IMR-90 (cell line): ENCODE results near the gene ASPG. TPM values are rescaled to one million over a fixed set of nuclear protein-coding genes. Genes with fewer than 3 reads are reported as not detected.

ENCODE experiments used
- ATAC-seq: fragments of 200-7000 bp; cut with Tn5 transposase; 2 replicates; pipeline ENCODE4 v1.9.1; 2020; ENCODE audit warnings: low read depth, mild to moderate bottlenecking, moderate library complexity
- BruUV-seq: library from RNA; stranded (reverse); fragments of 400-500 nt; replicated peaks from 2 replicates; lab custom pipeline; 2021; lab: Mats Ljungman, UMichigan
- CTCF ChIA-PET: fragments of 300-600 bp; formaldehyde crosslinking; extraction: SDS; loops from one replicate; lab custom pipeline; 2021; ENCODE audit warnings: antibody characterized with exemption; lab: Yijun Ruan, JAX
- POLR2A ChIA-PET: fragments of 300-600 bp; sonication (Branson Sonifier 250); formaldehyde crosslinking; loops from one replicate; lab custom pipeline; 2022; ENCODE audit warnings: antibody characterized with exemption; ENCODE audit not compliant: unreplicated experiment; lab: Charles Lee
- DNase-seq: peaks from one replicate; pipeline ENCODE4 v3.0.0; 2013
- H2AFZ ChIP-seq: replicated peaks from 2 replicates; pipeline ENCODE3; 2013; ENCODE audit warnings: low read length, mild to moderate bottlenecking; ENCODE audit not compliant: poor library complexity
- H2AK5ac ChIP-seq: 2 replicates; pipeline ENCODE4 v1.6.1; 2013; ENCODE audit warnings: low read depth, low read length, inconsistent platforms
- H2AK9ac ChIP-seq: replicated peaks from 2 replicates; pipeline ENCODE3; 2013; ENCODE audit warnings: mild to moderate bottlenecking, low read depth, low read length, moderate library complexity; ENCODE audit not compliant: poor library complexity
- H2BK120ac ChIP-seq: 2 replicates; pipeline ENCODE4 v1.6.1; 2013; ENCODE audit warnings: low read depth, low read length, inconsistent platforms
- H2BK15ac ChIP-seq: 3 replicates; pipeline ENCODE4 v1.6.1; 2013; ENCODE audit warnings: low read depth, low read length, inconsistent platforms
- H2BK20ac ChIP-seq: 2 replicates; pipeline ENCODE4 v1.6.1; 2013; ENCODE audit warnings: low read depth, mild to moderate bottlenecking, inconsistent platforms, low read length, moderate library complexity
- H2BK5ac ChIP-seq: 2 replicates; pipeline ENCODE4 v1.6.1; 2013; ENCODE audit warnings: mild to moderate bottlenecking, low read depth, low read length, inconsistent platforms; ENCODE audit not compliant: poor library complexity, severe bottlenecking
- H3K14ac ChIP-seq: replicated peaks from 2 replicates; pipeline ENCODE4 v1.6.1; 2013; ENCODE audit warnings: low read depth, low read length, inconsistent platforms
- H3K18ac ChIP-seq: 2 replicates; pipeline ENCODE4 v1.6.1; 2013; ENCODE audit warnings: low read depth, low read length, control low read depth
- H3K23ac ChIP-seq: 2 replicates; pipeline ENCODE4 v1.6.1; 2013; ENCODE audit warnings: low read depth, low read length, inconsistent platforms
- H3K27ac ChIP-seq: 2 replicates; pipeline ENCODE4 v1.5.1; 2013; ENCODE audit warnings: mild to moderate bottlenecking, control low read depth, low read length; ENCODE audit not compliant: insufficient read depth
- H3K27me3 ChIP-seq: 2 replicates; pipeline ENCODE4 v1.6.1; 2013; ENCODE audit warnings: low read length; ENCODE audit not compliant: control insufficient read depth, insufficient read depth
- H3K36me3 ChIP-seq: 2 replicates; pipeline ENCODE4 v1.6.1; 2013; ENCODE audit warnings: low read length, mixed read lengths; ENCODE audit not compliant: control insufficient read depth, insufficient read depth
- H3K4ac ChIP-seq: 2 replicates; pipeline ENCODE4 v1.6.1; 2013; ENCODE audit warnings: low read depth, low read length, inconsistent platforms
- H3K4me1 ChIP-seq: 2 replicates; pipeline ENCODE4 v1.6.1; 2013; ENCODE audit warnings: low read length, mixed read lengths; ENCODE audit not compliant: control insufficient read depth, insufficient read depth
- H3K4me2 ChIP-seq: 2 replicates; pipeline ENCODE4 v1.6.1; 2013; ENCODE audit warnings: low read depth, mild to moderate bottlenecking, control low read depth, low read length, moderate library complexity
- H3K4me3 ChIP-seq: 2 replicates; pipeline ENCODE4 v1.5.1; 2013; ENCODE audit warnings: low read depth, mild to moderate bottlenecking, control low read depth, low read length, moderate library complexity; ENCODE audit not compliant: insufficient read depth
- H3K56ac ChIP-seq: 2 replicates; pipeline ENCODE4 v1.6.1; 2013; ENCODE audit warnings: low read length, inconsistent platforms; ENCODE audit not compliant: insufficient read depth; ENCODE audit errors: extremely low read depth
- H3K79me1 ChIP-seq, 2 experiments: 2 replicates each; pipeline ENCODE4 v1.6.1; 2013; ENCODE audit warnings: low read length in 2 of 2, inconsistent platforms in 1 of 2, low read depth in 1 of 2
- H3K9ac ChIP-seq: 2 replicates; pipeline ENCODE4 v1.6.1; 2013; ENCODE audit warnings: low read depth, low read length, control low read depth
- H3K9me1 ChIP-seq: 2 replicates; pipeline ENCODE4 v1.6.1; 2013; ENCODE audit warnings: low read length, inconsistent platforms; ENCODE audit not compliant: insufficient read depth
- H3K9me3 ChIP-seq: 2 replicates; pipeline ENCODE4 v1.6.1; 2013; ENCODE audit warnings: low read length; ENCODE audit not compliant: control insufficient read depth, insufficient read depth
- H4K20me1 ChIP-seq: 2 replicates; pipeline ENCODE4 v1.6.1; 2013; ENCODE audit warnings: low read length, inconsistent platforms; ENCODE audit not compliant: insufficient read depth
- H4K5ac ChIP-seq: 2 replicates; pipeline ENCODE4 v1.6.1; 2013; ENCODE audit warnings: mild to moderate bottlenecking, low read depth, low read length, control low read depth
- H4K8ac ChIP-seq, 2 experiments: 2 replicates each; pipeline ENCODE4 v1.6.1; 2013; ENCODE audit warnings: low read depth in 2 of 2, low read length in 2 of 2, control low read depth in 1 of 2, inconsistent platforms in 1 of 2
- H4K91ac ChIP-seq: 2 replicates; pipeline ENCODE4 v1.6.1; 2013; ENCODE audit warnings: low read depth, low read length, inconsistent platforms; ENCODE audit not compliant: insufficient read depth
- BHLHE40 ChIP-seq: fragments of 150-350 bp; IDR thresholded peaks from 2 replicates; pipeline ENCODE4 v1.6.1; 2016; ENCODE audit warnings: mild to moderate bottlenecking, low read depth, low read length
- CEBPB ChIP-seq: IDR thresholded peaks from 2 replicates; pipeline ENCODE4 v1.6.1; 2012; ENCODE audit warnings: low read depth, low read length, improper control_type of control experiment
- CHD1 ChIP-seq: IDR thresholded peaks from 2 replicates; pipeline ENCODE4 v1.6.1; 2012; ENCODE audit warnings: low read depth, low read length, improper control_type of control experiment
- FOS ChIP-seq: fragments of 150-350 bp; IDR thresholded peaks from 2 replicates; pipeline ENCODE4 v1.6.1; 2016; ENCODE audit warnings: low read depth, low read length
- MAFK ChIP-seq: IDR thresholded peaks from 2 replicates; pipeline ENCODE4 v1.6.1; 2012; ENCODE audit warnings: low read depth, low read length, improper control_type of control experiment
- MAZ ChIP-seq: IDR thresholded peaks from 2 replicates; pipeline ENCODE4 v1.6.1; 2012; ENCODE audit warnings: low read depth, mild to moderate bottlenecking, low read length, improper control_type of control experiment, moderate library complexity, borderline replicate concordance
- MXI1 ChIP-seq: IDR thresholded peaks from 2 replicates; pipeline ENCODE4 v1.6.1; 2012; ENCODE audit warnings: low read depth, mild to moderate bottlenecking, low read length, moderate library complexity, borderline replicate concordance
- NFE2L2 ChIP-seq: fragments of 150-350 bp; IDR thresholded peaks from 2 replicates; pipeline ENCODE4 v1.6.1; 2016; ENCODE audit warnings: low read depth, mild to moderate bottlenecking, low read length
- POLR2A ChIP-seq: IDR thresholded peaks from 2 replicates; pipeline ENCODE4 v1.6.1; 2012; ENCODE audit warnings: mild to moderate bottlenecking, low read depth, low read length
- RAD21 ChIP-seq: IDR thresholded peaks from 2 replicates; pipeline ENCODE4 v1.6.1; 2012; ENCODE audit warnings: low read length, improper control_type of control experiment
- RCOR1 ChIP-seq: IDR thresholded peaks from 2 replicates; pipeline ENCODE4 v1.6.1; 2012; ENCODE audit warnings: mild to moderate bottlenecking, low read length, improper control_type of control experiment; ENCODE audit not compliant: insufficient replicate concordance
- RFX5 ChIP-seq: IDR thresholded peaks from 2 replicates; pipeline ENCODE4 v1.8.0; 2012; ENCODE audit warnings: low read depth, mild to moderate bottlenecking, low read length, moderate library complexity
- SMC3 ChIP-seq: fragments of 150-350 bp; IDR thresholded peaks from 2 replicates; pipeline ENCODE4 v1.6.1; 2016; ENCODE audit warnings: low read depth, mild to moderate bottlenecking, antibody characterized with exemption, low read length, moderate library complexity
- WGBS, 2 experiments: methylation state at CpG; one replicate each; pipeline versions ENCODE4 v1.1.5 to v1.1.7; 2013; ENCODE audit warnings: missing lambda C conversion rate in 2 of 2; ENCODE audit not compliant: insufficient read length in 1 of 2; ENCODE audit errors: extremely low coverage in 2 of 2; 5-methylcytosine and 5-hydroxymethylcytosine counted together
- dilution Hi-C: fragments of 300-500 bp; cut with HindIII; formaldehyde crosslinking; loops from one replicate; pipeline ENCODE4 v1.14.3; 2018; ENCODE audit warnings: low sequenced_read_pairs; ENCODE audit not compliant: unreplicated experiment
- in situ Hi-C: fragments of 300-500 bp; cut with MboI; formaldehyde crosslinking; loops from 3 replicates; pipeline ENCODE4 v1.14.3; 2019; ENCODE audit warnings: low sequenced_read_pairs, inconsistent platforms, mixed read lengths
- intact Hi-C: fragments of 100-400 bp; cut with micrococcal nuclease; formaldehyde crosslinking; loops from 2 replicates; pipeline ENCODE4 v1.10.0; 2022
- polyA plus RNA-seq, 3 experiments: library from polyadenylated mRNA; depleted of rRNA; stranded (reverse); fragments of >200 nt; gene quantifications; 2 replicates each; pipeline ENCODE4 v1.2.3, GENCODE V29; 2012; ENCODE audit warnings: low replicate concordance in 1 of 3
- total RNA-seq: library from RNA; depleted of rRNA; stranded (reverse); fragments of >200 nt; gene quantifications from 2 replicates; pipeline ENCODE4 v1.2.3, GENCODE V29; 2012
- TF ChIP-seq, protein P1 (sequence below): conservative IDR thresholded peaks from 2 replicates; pipeline ENCODE4 v1.5.1; 2012; ENCODE audit warnings: mild to moderate bottlenecking, low read depth, low read length, improper control_type of control experiment
- TF ChIP-seq, protein P2 (sequence below): fragments of 150-350 bp; IDR thresholded peaks from 2 replicates; pipeline ENCODE4 v1.6.1; 2017; ENCODE audit warnings: mild to moderate bottlenecking, antibody characterized with exemption, low read length, low read depth
- TF ChIP-seq, protein P3 (sequence below): fragments of 150-350 bp; IDR thresholded peaks from 2 replicates; pipeline ENCODE4 v1.6.1; 2016; ENCODE audit warnings: low read depth, mild to moderate bottlenecking, low read length, moderate library complexity, borderline replicate concordance

Gene ASPG
- total and polyA plus RNA-seq, 2 of the 4 experiments (the other 2 are of a cell fraction): not detected

DNA sequence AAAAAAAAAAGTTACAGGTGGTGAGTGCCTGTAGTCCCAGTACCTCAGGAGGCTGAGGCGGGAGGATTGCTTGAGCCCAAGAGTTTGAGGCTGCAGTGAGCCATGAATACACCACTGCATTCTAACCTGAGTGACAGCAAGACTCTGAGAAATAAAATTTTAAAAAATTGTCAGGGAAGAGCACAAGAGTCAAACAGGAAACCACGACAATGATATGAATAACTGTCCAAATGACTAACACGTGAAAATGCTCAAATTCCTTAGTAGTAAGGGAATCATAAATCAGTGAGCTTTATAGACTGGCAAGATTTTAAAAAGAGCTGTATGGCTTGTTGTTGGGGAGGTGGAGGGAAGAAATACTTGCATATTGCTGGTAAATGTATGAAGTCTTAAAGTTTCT lies 12.9 kb upstream of the ASPG start:
- no peaks in the 10 kb centered on the region for H3K79me1 ChIP-seq
- H2BK120ac ChIP-seq: no peak overlapping the region
- no peak overlapping the region for H3K14ac ChIP-seq
- intact Hi-C loops: loop anchor here (10.0 kb wide), 1 partner anchor 268 kb away; no protein-coding TSS in a partner anchor
- no peak overlapping the region for H3K4me3 ChIP-seq
- no TSS peak for BruUV-seq
- no peaks in the 10 kb centered on the region for H3K36me3 ChIP-seq
- no peak overlapping the region for H2BK15ac ChIP-seq
- H3K9me3 ChIP-seq: no peaks in the 10 kb centered on the region
- H3K27me3 ChIP-seq: no peaks in the 10 kb centered on the region
- H3K4ac ChIP-seq: no peak overlapping the region
- H4K20me1 ChIP-seq: no peaks in the 10 kb centered on the region
- DNase-seq (no peak), ATAC-seq (no peak)
- H4K8ac ChIP-seq: no peak overlapping the region
- no peak overlapping the region for H3K27ac ChIP-seq
- H3K18ac ChIP-seq: no peak overlapping the region
- in situ Hi-C loops: no loop called here
- no peak overlapping the region for H2AFZ ChIP-seq
- no peak overlapping the region for H4K91ac ChIP-seq
- no peak overlapping the region for H3K23ac ChIP-seq
- dilution Hi-C loops: no loop called here
- H2AK5ac ChIP-seq: no peak overlapping the region
- no peak overlapping the region for H3K4me2 ChIP-seq
- H3K56ac ChIP-seq: no peak overlapping the region
- ChIA-PET POLR2A (no interaction called here), CTCF (no interaction called here)
- TF ChIP-seq RCOR1 (no peak), NFE2L2 (no peak), POLR2A (no peak), FOS (no peak), BHLHE40 (no peak), RFX5 (no peak), RAD21 (no peak), MXI1 (no peak), MAFK (no peak), SMC3 (no peak), MAZ (no peak), CHD1 (no peak), CEBPB (no peak)
- TF ChIP-seq, protein P1, sequence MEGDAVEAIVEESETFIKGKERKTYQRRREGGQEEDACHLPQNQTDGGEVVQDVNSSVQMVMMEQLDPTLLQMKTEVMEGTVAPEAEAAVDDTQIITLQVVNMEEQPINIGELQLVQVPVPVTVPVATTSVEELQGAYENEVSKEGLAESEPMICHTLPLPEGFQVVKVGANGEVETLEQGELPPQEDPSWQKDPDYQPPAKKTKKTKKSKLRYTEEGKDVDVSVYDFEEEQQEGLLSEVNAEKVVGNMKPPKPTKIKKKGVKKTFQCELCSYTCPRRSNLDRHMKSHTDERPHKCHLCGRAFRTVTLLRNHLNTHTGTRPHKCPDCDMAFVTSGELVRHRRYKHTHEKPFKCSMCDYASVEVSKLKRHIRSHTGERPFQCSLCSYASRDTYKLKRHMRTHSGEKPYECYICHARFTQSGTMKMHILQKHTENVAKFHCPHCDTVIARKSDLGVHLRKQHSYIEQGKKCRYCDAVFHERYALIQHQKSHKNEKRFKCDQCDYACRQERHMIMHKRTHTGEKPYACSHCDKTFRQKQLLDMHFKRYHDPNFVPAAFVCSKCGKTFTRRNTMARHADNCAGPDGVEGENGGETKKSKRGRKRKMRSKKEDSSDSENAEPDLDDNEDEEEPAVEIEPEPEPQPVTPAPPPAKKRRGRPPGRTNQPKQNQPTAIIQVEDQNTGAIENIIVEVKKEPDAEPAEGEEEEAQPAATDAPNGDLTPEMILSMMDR: no peak
- TF ChIP-seq, protein P2, sequence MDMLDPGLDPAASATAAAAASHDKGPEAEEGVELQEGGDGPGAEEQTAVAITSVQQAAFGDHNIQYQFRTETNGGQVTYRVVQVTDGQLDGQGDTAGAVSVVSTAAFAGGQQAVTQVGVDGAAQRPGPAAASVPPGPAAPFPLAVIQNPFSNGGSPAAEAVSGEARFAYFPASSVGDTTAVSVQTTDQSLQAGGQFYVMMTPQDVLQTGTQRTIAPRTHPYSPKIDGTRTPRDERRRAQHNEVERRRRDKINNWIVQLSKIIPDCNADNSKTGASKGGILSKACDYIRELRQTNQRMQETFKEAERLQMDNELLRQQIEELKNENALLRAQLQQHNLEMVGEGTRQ: no peak
- TF ChIP-seq, protein P3, sequence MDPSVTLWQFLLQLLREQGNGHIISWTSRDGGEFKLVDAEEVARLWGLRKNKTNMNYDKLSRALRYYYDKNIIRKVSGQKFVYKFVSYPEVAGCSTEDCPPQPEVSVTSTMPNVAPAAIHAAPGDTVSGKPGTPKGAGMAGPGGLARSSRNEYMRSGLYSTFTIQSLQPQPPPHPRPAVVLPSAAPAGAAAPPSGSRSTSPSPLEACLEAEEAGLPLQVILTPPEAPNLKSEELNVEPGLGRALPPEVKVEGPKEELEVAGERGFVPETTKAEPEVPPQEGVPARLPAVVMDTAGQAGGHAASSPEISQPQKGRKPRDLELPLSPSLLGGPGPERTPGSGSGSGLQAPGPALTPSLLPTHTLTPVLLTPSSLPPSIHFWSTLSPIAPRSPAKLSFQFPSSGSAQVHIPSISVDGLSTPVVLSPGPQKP: no peak
- WGBS, 2 experiments: no CpG with 5 or more reads among the region's 3 CpGs
- H2BK5ac ChIP-seq: no peak overlapping the region
- no peak overlapping the region for H2BK20ac ChIP-seq
- H3K9ac ChIP-seq: no peak overlapping the region
- no peaks in the 10 kb centered on the region for H3K9me1 ChIP-seq
- H4K5ac ChIP-seq: no peak overlapping the region
- H2AK9ac ChIP-seq: no peak overlapping the region
- no peaks in the 10 kb centered on the region for H3K4me1 ChIP-seq
